ENCODE data around the gene CFAP65. TPM values are rescaled to one million over a fixed set of nuclear protein-coding genes. Genes with fewer than 3 reads are reported as not detected.
A peak's percentile ranks its signal among the peaks of the same experiment; 100 is the strongest.

Gene CFAP65
- total RNA-seq, 5 donors from 2014 or later (not counting 1 experiment from before 2014, with no cell fraction given) = 0.16 TPM; not detected in 4

DNA sequence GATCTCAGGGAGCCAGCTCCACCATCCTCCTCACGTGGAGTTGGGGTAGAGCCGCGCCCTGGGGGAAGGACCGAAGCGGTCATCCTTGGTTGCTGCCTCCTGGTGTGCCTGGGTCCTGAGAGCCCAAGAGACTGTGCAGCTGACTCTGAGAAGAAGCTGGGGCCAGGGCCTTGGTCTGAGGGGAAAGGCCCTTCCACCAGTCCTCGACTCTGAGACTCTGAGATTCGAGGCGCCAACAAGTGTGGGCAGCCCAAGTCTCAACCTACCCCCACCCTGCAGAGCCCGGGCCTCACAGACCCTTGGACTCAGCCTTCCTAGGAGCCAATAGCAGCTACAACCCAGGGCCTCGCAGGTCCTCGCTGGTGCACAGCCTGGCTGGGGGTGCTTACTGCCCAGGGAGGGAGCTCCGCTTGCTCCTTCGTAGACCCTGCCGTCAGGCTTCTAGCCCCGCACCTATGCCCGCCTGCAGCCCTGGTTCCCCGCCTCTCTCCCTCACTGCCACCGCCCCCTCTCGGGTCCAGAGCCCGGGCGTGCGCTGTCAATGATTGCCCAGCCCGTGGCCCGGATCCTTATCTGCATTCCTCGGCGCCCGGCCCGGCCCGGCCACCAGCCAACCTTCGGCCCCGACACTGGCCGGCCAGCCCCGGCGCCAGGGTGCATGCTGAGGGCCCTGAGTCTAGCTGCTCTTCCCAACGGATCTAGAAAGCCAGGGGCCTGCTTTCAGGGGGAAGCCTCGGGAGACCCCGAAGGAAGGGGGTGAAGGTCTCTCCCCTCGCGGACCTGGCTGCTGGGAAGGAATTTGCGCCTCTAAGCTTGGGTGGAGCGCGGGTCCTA is 17.4 kb upstream of the CFAP65 start:
- Mint-ChIP-seq H3K27ac (no peak overlapping the region), H3K27me3 (peaks cover 52 to 76% of the 10 kb centered on the region in 2 donors), H3K9me3 (no peaks in the 10 kb centered on the region), H3K4me1 (peaks cover 16 to 32% (median 26%) of the 10 kb centered on the region in 3 donors), H3K36me3 (no peaks in the 10 kb centered on the region), H3K4me3 (peak overlapping the region in 1 of 3 donors; percentile 70)
- Histone ChIP-seq H3K9me3 (no peaks in the 10 kb centered on the region), H3K36me3 (ENCODE audit: control insufficient read depth in 2 of 2, extremely low read depth in 1 of 2, insufficient read depth in 1 of 2, low read length in 1 of 2) (no peaks in the 10 kb centered on the region), H3K4me1 (ENCODE audit: control insufficient read depth in 1 of 2, extremely low read depth in 1 of 2, insufficient read depth in 2 of 2, low read length in 2 of 2) (peaks cover 0 to 38% of the 10 kb centered on the region in 2 experiments), H3K27ac (ENCODE audit: low read length) (no peak overlapping the region), H3K27me3 (replicated peaks in 1 of 2; ENCODE audit: control insufficient read depth in 2 of 2, extremely low read depth in 1 of 2, insufficient read depth in 2 of 2, low read length in 1 of 2) (peaks cover 23 to 73% of the 10 kb centered on the region in 2 experiments), H3K4me3 (ENCODE audit: control insufficient read depth in 1 of 2, extremely low read depth in 1 of 2, low read length in 1 of 2) (peak overlapping the region in 1 of 2 donors; percentile 53)
- POLR2A ChIA-PET = no interaction called here
- ATAC-seq (replicated peaks in 1 of 4) (no peak), DNase-seq (no peak)
- 11% methylated on average over 25 of the region's 42 CpGs for WGBS (ENCODE audit: insufficient coverage)
- CTCF ChIA-PET = interaction anchor here (0.6 to 3.0 kb wide), 18 partner anchors 29 to 496 kb away, joined by 3 to 12 read pairs (median 3); no protein-coding TSS in a partner anchor

DNA sequence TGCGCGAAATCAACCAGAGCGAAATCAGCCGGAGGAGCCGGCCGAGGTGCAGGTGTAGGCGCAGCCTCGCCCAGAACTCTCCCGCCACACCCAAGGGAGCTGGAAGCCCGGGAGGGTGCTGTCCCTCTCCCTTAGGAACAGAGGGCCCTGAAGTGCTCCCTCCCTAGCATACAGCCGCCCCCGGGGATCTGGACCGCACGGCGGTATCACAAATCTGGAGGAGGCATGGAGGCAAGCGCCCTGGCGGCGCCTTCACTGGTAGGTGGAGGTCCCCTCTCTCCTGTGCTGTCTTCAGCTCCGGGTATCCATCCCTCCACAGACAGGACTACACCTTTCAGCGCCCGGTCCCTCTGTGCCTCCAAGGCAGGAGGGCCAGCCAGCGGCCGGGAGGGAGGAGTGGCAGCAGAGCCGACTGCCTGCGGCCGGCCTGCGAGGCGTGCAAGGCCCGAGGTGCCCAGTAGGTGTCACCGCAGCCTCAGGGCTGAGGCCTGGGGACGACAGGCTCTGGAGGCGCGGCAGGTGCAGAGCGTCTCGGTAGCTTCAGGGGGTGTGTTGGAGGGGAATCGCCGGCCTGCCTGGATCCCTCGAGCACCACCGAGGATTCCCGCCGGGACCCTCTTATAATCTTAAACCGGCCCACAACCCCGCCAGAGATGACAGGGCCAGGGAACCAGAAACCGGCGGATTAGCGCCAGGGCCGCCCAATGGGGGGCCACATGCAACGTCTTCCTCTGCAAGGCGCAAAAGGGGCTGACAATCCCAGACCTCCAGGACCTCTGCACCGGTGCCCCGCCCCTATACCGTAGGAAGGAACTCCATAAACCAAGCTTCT is 16.6 kb upstream of the CFAP65 start:
- peak overlapping the region; percentile 43 to 70 (median 57) for H3K4me3 Mint-ChIP-seq

DNA sequence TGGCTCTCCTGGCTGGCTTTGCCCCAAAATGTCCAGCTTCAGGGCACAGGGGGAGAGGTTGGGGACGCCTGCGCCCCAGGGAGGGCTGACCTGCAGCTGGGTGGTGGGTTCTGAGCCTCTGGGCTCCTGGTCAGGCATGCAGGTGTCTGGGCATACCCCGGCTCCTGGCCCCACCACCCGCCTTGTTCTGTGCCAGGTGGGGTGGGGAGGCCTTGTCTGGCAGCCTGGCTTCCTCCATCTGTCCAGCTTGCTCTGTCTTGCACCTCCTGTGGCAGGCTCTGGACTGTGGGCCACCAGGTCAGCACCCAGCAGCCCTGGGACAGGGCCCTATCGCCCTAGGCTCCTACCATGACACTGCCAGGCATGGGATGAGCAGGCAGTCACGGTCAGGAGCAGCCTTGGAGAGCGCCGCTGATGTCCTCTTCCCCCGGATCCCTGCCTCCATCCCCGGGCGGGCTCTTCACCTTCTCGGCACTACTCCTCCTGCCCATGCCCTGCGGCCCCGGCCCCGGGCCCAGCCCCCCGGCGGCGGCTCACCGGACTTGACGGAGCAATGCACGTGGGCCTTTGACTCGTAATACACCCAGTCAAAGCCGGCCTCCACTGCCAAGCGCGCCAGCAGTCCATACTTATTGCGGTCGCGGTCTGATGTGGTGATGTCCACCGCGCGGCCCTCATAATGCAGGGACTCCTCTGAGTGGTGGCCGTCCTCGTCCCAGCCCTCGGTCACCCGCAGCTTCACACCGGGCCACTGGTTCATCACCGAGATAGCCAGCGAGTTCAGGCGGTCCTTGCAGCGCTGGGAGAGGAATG is 15.8 kb upstream of the CFAP65 start:
- peaks cover 43 to 74% of the 10 kb centered on the region in 2 donors for H3K27me3 Mint-ChIP-seq
- POLR2A ChIA-PET = no interaction called here
- WGBS (ENCODE audit: insufficient coverage) = 19% methylated on average over 40 of the region's 40 CpGs

More for the DNA sequence above, 16.6 kb upstream of the CFAP65 start:
- DNase-seq (peak; percentile 42 to 84 (median 66)), ATAC-seq (replicated peaks in 1 of 4) (peak; percentile 92 to 96 (median 94))
- Mint-ChIP-seq H3K36me3 (no peaks in the 10 kb centered on the region), H3K9me3 (no peaks in the 10 kb centered on the region), H3K27ac (no peak overlapping the region), H3K27me3 (peaks cover 46 to 77% of the 10 kb centered on the region in 2 donors), H3K4me1 (peaks cover 16 to 32% (median 26%) of the 10 kb centered on the region in 3 donors)
- H3K9me3 ChIP-seq = no peaks in the 10 kb centered on the region
- no peaks in the 10 kb centered on the region for H3K36me3 ChIP-seq (ENCODE audit: control insufficient read depth in 2 of 2, extremely low read depth in 1 of 2, insufficient read depth in 1 of 2, low read length in 1 of 2)
- H3K4me1 ChIP-seq (ENCODE audit: control insufficient read depth in 1 of 2, extremely low read depth in 1 of 2, insufficient read depth in 2 of 2, low read length in 2 of 2) = peaks cover 0 to 38% of the 10 kb centered on the region in 2 experiments
- H3K27me3 ChIP-seq (replicated peaks in 1 of 2; ENCODE audit: control insufficient read depth in 2 of 2, extremely low read depth in 1 of 2, insufficient read depth in 2 of 2, low read length in 1 of 2) = peaks cover 21 to 75% of the 10 kb centered on the region in 2 experiments
- 5% methylated on average over 31 of the region's 52 CpGs for WGBS (ENCODE audit: insufficient coverage)
- no peak overlapping the region for H3K27ac ChIP-seq (ENCODE audit: low read length)
- H3K4me3 ChIP-seq (ENCODE audit: control insufficient read depth in 1 of 2, extremely low read depth in 1 of 2, low read length in 1 of 2) = peak overlapping the region in 1 of 2 donors; percentile 53
- ChIA-PET POLR2A (interaction anchor here in 1 of 2 donors (0.6 kb wide), 1 partner anchor 849 kb away, joined by 3 read pairs; no protein-coding TSS in a partner anchor), CTCF (interaction anchor here (0.6 to 3.0 kb wide), 18 partner anchors 28 to 497 kb away, joined by 3 to 12 read pairs (median 3); no protein-coding TSS in a partner anchor)

DNA sequence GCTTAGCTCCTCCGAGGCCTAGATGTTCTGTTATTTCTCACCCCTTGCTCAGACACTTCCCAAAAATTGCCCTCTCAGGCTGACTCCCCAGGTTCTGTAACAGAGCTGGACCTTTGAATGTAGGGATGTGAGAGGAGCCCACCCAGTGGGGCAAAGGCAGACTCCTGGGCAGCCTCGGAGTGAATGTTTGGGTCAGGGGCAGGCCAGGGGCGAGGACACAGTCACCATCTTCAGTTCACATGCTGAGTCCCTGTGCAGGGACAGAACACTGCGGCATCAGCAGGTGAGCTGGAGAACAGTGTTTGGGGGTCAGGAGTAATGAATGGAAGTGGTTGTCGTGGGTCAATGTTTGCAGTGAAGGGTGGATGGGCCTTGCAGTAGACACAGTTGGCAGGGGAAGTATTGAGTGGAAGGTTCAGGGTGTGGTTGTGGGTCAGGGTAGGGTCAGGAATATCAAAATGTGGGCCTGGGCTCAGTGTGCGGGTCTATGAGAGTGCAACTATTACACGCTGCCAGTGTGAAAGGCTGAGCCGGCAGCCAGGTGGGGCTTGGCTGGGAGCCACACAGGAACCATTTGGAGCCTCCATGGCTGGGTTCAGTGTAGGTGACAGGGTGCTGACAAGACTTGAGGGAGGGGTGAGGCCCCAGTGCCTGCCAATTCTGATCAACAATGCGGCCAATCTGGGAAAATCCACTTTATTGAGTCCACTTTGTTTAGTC is 15.0 kb upstream of the CFAP65 start:
- Histone ChIP-seq H3K9me3 (no peaks in the 10 kb centered on the region), H3K4me1 (ENCODE audit: control insufficient read depth in 1 of 2, extremely low read depth in 1 of 2, insufficient read depth in 2 of 2, low read length in 2 of 2) (peaks cover 0 to 37% of the 10 kb centered on the region in 2 experiments), H3K4me3 (ENCODE audit: control insufficient read depth in 1 of 2, extremely low read depth in 1 of 2, low read length in 1 of 2) (no peak overlapping the region), H3K36me3 (ENCODE audit: control insufficient read depth in 2 of 2, extremely low read depth in 1 of 2, insufficient read depth in 1 of 2, low read length in 1 of 2) (no peaks in the 10 kb centered on the region), H3K27me3 (replicated peaks in 1 of 2; ENCODE audit: control insufficient read depth in 2 of 2, extremely low read depth in 1 of 2, insufficient read depth in 2 of 2, low read length in 1 of 2) (peaks cover 13 to 75% of the 10 kb centered on the region in 2 experiments), H3K27ac (ENCODE audit: low read length) (no peak overlapping the region)
- ATAC-seq (replicated peaks in 1 of 4) (no peak), DNase-seq (no peak)
- Mint-ChIP-seq H3K27ac (no peak overlapping the region), H3K9me3 (no peaks in the 10 kb centered on the region), H3K4me3 (no peak overlapping the region), H3K27me3 (peaks cover 39 to 71% of the 10 kb centered on the region in 2 donors), H3K36me3 (no peaks in the 10 kb centered on the region), H3K4me1 (peaks cover 16 to 28% (median 22%) of the 10 kb centered on the region in 3 donors)
- WGBS (ENCODE audit: insufficient coverage) = 75% methylated on average over 8 of the region's 9 CpGs
- ChIA-PET CTCF (interaction anchor here in 1 of 2 donors (1.5 kb wide), 1 partner anchor 63 kb away, joined by 3 read pairs; no protein-coding TSS in a partner anchor), POLR2A (no interaction called here)

More for the DNA sequence above, 15.8 kb upstream of the CFAP65 start:
- Mint-ChIP-seq H3K27ac (no peak overlapping the region), H3K4me1 (peaks cover 16 to 32% (median 26%) of the 10 kb centered on the region in 3 donors), H3K4me3 (peak overlapping the region in 1 of 3 donors; percentile 70), H3K36me3 (no peaks in the 10 kb centered on the region), H3K9me3 (no peaks in the 10 kb centered on the region)
- ATAC-seq (replicated peaks in 1 of 4) = no peak
- CTCF ChIA-PET = interaction anchor here (0.6 to 1.9 kb wide), 7 partner anchors 27 to 77 kb away, joined by 3 to 6 read pairs (median 3); no protein-coding TSS in a partner anchor
- Histone ChIP-seq H3K4me1 (ENCODE audit: control insufficient read depth in 1 of 2, extremely low read depth in 1 of 2, insufficient read depth in 2 of 2, low read length in 2 of 2) (peaks cover 0 to 38% of the 10 kb centered on the region in 2 experiments), H3K36me3 (ENCODE audit: control insufficient read depth in 2 of 2, extremely low read depth in 1 of 2, insufficient read depth in 1 of 2, low read length in 1 of 2) (no peaks in the 10 kb centered on the region), H3K27me3 (replicated peaks in 1 of 2; ENCODE audit: control insufficient read depth in 2 of 2, extremely low read depth in 1 of 2, insufficient read depth in 2 of 2, low read length in 1 of 2) (peaks cover 16 to 72% of the 10 kb centered on the region in 2 experiments), H3K27ac (ENCODE audit: low read length) (no peak overlapping the region), H3K9me3 (no peaks in the 10 kb centered on the region), H3K4me3 (ENCODE audit: control insufficient read depth in 1 of 2, extremely low read depth in 1 of 2, low read length in 1 of 2) (no peak overlapping the region)
- no peak for DNase-seq

DNA sequence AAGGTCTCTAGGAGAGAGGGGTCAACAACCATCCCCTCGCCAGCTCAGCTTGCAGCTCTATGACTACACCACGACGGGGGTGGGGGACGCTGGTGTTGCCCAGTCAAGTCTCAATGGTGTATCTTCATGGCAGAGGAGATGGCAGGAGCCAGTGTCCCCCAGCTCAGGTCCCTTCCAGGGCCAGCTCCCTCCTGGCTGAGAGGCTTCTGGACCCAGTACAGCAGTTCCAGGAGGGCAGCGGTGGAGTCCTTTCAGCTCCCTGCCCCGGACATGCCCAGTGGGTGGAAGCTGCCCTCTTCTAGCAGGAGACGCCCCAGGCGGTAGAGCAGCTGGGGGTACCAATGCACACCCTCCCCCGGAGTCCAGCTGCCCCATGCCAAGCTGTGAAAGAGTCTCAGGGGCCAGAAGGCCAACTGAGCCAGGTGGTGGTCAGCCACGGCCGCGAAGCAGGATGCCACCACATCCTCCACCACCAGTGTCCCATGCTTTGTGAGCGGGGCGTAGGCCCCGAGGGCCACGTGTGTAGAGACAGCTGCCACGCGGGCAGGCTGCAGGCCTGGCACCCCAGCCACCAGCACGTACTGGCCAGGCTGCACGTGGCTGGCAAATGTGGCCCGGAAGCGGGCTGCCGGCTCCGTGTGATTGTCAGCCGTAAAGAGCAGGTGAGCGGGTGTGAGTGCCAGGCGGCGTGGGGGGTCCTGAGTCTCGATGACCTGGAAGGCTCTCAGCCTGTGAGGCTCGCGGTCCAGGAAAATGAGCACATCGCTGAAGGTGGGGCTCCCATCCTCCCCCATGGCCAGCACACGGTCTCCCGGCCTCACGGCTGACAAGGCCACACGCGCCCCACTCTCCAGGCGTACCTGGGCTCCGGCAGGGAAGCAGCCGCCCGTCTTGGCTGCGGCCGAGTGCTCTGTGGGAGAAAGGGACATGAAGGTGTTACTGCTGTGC is 13.9 kb upstream of the CFAP65 start:
- Histone ChIP-seq H3K27me3 (replicated peaks in 1 of 2; ENCODE audit: control insufficient read depth in 2 of 2, extremely low read depth in 1 of 2, insufficient read depth in 2 of 2, low read length in 1 of 2) (peaks cover 11 to 82% of the 10 kb centered on the region in 2 experiments), H3K27ac (ENCODE audit: low read length) (no peak overlapping the region)
- no peak for ATAC-seq (replicated peaks in 1 of 4)

More for the DNA sequence above, 13.9 kb upstream of the CFAP65 start:
- Mint-ChIP-seq H3K4me1 (peaks cover 16 to 26% (median 22%) of the 10 kb centered on the region in 3 donors), H3K36me3 (no peaks in the 10 kb centered on the region), H3K9me3 (no peaks in the 10 kb centered on the region), H3K27ac (no peak overlapping the region), H3K4me3 (no peak overlapping the region), H3K27me3 (peaks cover 44 to 75% of the 10 kb centered on the region in 2 donors)
- 87% methylated on average over 32 of the region's 43 CpGs for WGBS (ENCODE audit: insufficient coverage)
- Histone ChIP-seq H3K4me3 (ENCODE audit: control insufficient read depth in 1 of 2, extremely low read depth in 1 of 2, low read length in 1 of 2) (no peak overlapping the region), H3K36me3 (ENCODE audit: control insufficient read depth in 2 of 2, extremely low read depth in 1 of 2, insufficient read depth in 1 of 2, low read length in 1 of 2) (no peaks in the 10 kb centered on the region), H3K9me3 (no peaks in the 10 kb centered on the region), H3K4me1 (ENCODE audit: control insufficient read depth in 1 of 2, extremely low read depth in 1 of 2, insufficient read depth in 2 of 2, low read length in 2 of 2) (peaks cover 0 to 30% of the 10 kb centered on the region in 2 experiments)
- CTCF ChIA-PET = interaction anchor here in 1 of 2 donors (0.5 to 1.5 kb wide), 3 partner anchors 16 to 64 kb away, joined by 3 read pairs; no protein-coding TSS in a partner anchor
- POLR2A ChIA-PET = no interaction called here
- no peak for DNase-seq
